Thyroid gland (tissue), 4 donors: Measurements from ENCODE around the gene ZNF570. TPM values are rescaled to one million over a fixed set of nuclear protein-coding genes. Genes with fewer than 3 reads are reported as not detected.

Source experiments
- DNase-seq, 2 donors: peaks; one replicate each; pipeline ENCODE4 v3.0.0-alpha.2; 2019
- H3K27ac ChIP-seq, 3 donors: fragments of 200-600 bp; sonication (generic); 1 replicate in 2 of 3; 2 replicates in 1 of 3; pipeline ENCODE4 v1.5.1; 2016 to 2019; ENCODE audit warnings: mild to moderate bottlenecking in 1 of 3, moderate library complexity in 1 of 3
- H3K27me3 ChIP-seq: fragments of 200-600 bp; sonication (generic); one replicate; pipeline ENCODE4 v1.5.1; 2019
- H3K36me3 ChIP-seq, 2 donors: fragments of 200-600 bp; sonication (generic); one replicate each; pipeline ENCODE4 v1.5.1; 2016 to 2019
- H3K4me1 ChIP-seq, 2 donors: fragments of 200-600 bp; sonication (generic); one replicate each; pipeline ENCODE4 v1.5.1; 2017 to 2019
- H3K4me3 ChIP-seq, 3 donors: fragments of 200-600 bp; sonication (generic); replicated peaks in 1 of 3; 1 replicate in 2 of 3; 2 replicates in 1 of 3; pipeline ENCODE4 v1.5.1; 2016; ENCODE audit warnings: mild to moderate bottlenecking in 1 of 3
- H3K9me3 ChIP-seq: fragments of 200-600 bp; sonication (generic); one replicate; pipeline ENCODE4 v1.5.1; 2017
- POLR2A ChIP-seq, 2 donors: fragments of 450-650 bp; IDR thresholded peaks; one replicate each; pipeline ENCODE4 v1.6.1; 2017; ENCODE audit warnings: antibody characterized with exemption in 2 of 2, mild to moderate bottlenecking in 2 of 2, moderate library complexity in 1 of 2
- WGBS, 2 donors: methylation state at CpG; one replicate each; pipeline ENCODE4 v1.1.5; 2017; 5-methylcytosine and 5-hydroxymethylcytosine counted together
- intact Hi-C: fragments of 100-400 bp; cut with DNase I; formaldehyde crosslinking; loops from one replicate; pipeline ENCODE4 v1.15.1; 2023
- total RNA-seq, 4 donors: library from RNA; depleted of rRNA; stranded (reverse); fragments of >200 nt; gene quantifications; one replicate each; pipeline ENCODE4 v1.2.3, GENCODE V29; 2016
- TF ChIP-seq, protein P1 (sequence below), 6 experiments: fragments of 200-600 bp in 3 of 6; fragments of 450-650 bp in 3 of 6; sonication (generic) in 3 of 6; IDR thresholded peaks; one replicate each; pipeline ENCODE4 v1.5.1; 2016 to 2019; ENCODE audit warnings: antibody characterized with exemption in 6 of 6, mild to moderate bottlenecking in 2 of 6, inconsistent platforms in 1 of 6, moderate library complexity in 1 of 6

Gene ZNF570
- 10 to 100 TPM in 2 of 4 donors, 1 to 10 TPM in 2; 8.8 to 19.6 (median 12.9) TPM for total RNA-seq

DNA sequence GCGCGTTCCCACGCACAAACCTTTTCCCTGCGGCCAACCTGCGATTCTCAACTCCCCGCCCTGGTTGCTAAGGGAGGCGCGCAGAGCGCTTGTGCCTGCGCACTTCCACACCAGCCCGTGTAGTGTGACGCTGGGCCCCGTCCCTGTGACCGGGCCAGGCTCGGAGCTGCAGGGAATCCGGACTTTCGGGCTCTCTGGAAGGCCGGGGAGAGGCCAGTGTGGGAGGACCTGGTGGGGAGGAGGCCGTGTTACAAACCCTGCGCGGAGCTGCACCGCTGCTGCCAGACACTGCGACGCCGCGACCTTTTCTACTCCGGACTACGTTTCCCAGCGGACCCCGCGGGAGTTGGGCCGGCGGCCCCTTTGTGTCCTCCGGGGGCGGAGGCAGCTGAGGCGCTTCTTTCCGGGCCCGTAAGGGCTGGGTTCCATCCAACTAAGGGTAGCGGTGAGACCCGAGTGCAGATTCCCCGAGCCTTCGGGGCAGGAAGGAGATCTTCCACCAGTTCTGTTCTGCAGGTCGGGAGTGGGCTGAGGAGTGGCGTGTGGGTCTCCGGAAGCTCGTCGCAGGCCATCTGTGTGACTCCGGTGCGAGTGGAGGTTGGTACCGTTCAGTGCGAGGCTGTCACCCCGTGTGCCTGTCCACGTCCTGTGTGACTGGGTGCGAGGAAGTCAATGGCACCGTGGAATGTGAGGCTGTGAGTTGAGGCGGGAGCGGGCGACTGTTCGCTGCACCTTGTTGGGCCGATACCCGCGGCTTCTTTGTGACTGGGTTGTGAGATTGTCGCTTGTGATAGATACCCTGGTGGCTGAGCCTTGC, at the start of gene ZNF570:
TSS of gene ZNF570 (plus strand) at position 396 of the 817 bp plus-strand sequence. CDS start 999 bp downstream, outside the sequence.
- peak in 1 of 2 donors; percentile 73 for TF ChIP-seq POLR2A (IDR thresholded peaks at IDR 0.05)
- TF ChIP-seq, protein P1, sequence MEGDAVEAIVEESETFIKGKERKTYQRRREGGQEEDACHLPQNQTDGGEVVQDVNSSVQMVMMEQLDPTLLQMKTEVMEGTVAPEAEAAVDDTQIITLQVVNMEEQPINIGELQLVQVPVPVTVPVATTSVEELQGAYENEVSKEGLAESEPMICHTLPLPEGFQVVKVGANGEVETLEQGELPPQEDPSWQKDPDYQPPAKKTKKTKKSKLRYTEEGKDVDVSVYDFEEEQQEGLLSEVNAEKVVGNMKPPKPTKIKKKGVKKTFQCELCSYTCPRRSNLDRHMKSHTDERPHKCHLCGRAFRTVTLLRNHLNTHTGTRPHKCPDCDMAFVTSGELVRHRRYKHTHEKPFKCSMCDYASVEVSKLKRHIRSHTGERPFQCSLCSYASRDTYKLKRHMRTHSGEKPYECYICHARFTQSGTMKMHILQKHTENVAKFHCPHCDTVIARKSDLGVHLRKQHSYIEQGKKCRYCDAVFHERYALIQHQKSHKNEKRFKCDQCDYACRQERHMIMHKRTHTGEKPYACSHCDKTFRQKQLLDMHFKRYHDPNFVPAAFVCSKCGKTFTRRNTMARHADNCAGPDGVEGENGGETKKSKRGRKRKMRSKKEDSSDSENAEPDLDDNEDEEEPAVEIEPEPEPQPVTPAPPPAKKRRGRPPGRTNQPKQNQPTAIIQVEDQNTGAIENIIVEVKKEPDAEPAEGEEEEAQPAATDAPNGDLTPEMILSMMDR (IDR thresholded peaks at IDR 0.05): no peak
- 0 to 2% methylated on average over 21 to 26 of the region's 63 CpGs for WGBS, 2 donors
- intact Hi-C loops: no loop called here

DNA sequence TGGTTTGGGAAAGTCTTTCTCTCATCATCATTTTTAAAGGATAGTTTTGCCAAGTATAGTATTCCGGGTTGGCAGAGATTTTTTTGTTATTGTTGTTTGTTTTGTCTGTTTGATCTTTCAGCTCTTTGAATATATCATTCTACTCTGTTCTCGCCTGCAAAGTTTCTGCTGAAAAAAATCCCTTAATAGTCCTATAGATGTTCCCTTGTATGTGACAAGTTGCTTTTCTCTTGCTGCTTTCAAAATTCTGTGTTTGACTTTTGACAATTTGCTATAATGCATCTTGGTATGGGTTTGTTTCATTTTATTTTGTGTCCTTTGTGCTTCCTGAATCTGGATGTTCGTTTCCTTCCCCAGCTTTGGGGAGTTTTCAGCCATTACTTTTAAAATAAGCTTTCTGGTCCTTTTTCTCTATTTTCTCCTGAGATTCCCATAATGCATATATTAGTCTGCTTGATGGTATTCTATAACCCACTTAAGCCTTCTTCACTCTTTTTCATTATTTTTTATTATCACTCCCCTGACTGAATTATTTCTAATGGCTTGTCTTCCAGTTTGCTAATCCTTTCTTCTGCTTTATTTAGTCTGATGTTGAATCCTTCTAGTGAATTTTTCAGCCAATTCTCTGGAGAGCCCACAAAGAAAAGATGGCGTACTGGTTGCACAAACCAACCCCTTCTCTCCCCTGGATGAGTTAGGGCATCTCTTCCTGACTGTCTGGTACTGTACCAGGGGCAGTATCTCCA, 16.5 kb upstream of the ZNF570 start:
- DNase-seq: no peak
- intact Hi-C loops: no loop called here

More for the DNA sequence above, at the start of gene ZNF570:
- peak; percentile 88 to 92 for DNase-seq
- peak within 1 kb of the TSS; percentile 53 to 92 (median 55) for H3K4me3 ChIP-seq
- H3K36me3 ChIP-seq: peaks cover 5 to 9% of the 10 kb centered on the region in 2 donors
- H3K4me1 ChIP-seq: peaks cover 3 to 16% of the 10 kb centered on the region in 2 donors
- H3K9me3 ChIP-seq: no peaks in the 10 kb centered on the region
- H3K27ac ChIP-seq: peak within 1 kb of the TSS; percentile 86 to 93 (median 90)
- no peaks in the 10 kb centered on the region for H3K27me3 ChIP-seq

DNA sequence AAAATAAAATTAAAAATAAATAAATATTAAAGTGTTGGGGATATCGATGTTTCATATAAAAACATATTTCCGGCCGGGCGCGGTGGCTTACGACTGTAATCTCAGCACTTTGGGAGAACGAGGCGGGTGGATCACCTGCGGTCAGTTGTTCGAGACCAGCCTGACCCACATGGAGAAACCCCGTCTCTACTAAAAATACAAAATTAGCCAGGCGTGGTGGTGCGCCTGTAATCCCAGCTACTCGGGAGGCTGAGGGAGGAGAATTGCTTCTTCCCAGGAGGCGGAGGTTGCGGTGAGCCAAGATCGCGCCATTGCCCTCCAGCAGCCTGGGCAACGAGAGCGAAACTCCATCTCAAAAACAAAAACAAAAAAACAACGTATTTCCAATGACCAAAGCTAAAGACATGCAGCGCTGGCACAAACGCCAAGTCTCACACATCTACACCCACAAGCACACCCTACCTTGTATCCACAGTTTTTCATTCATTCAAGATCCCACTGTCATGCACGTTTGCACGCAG, 2.8 kb upstream of the ZNF570 start:
- H3K9me3 ChIP-seq: no peaks in the 10 kb centered on the region

More for the DNA sequence above, 16.5 kb upstream of the ZNF570 start:
- H3K4me1 ChIP-seq: no peaks in the 10 kb centered on the region
- H3K27ac ChIP-seq: no peak overlapping the region
- 97 to 98% methylated on average over 4 of the region's 4 CpGs for WGBS, 2 donors
- H3K9me3 ChIP-seq: peaks cover 8% of the 10 kb centered on the region
- H3K27me3 ChIP-seq: no peaks in the 10 kb centered on the region
- H3K36me3 ChIP-seq: peaks cover 19 to 21% of the 10 kb centered on the region in 2 donors
- H3K4me3 ChIP-seq: no peak overlapping the region
- TF ChIP-seq POLR2A (IDR thresholded peaks at IDR 0.05): no peak
- TF ChIP-seq, protein P1 (IDR thresholded peaks at IDR 0.05): no peak

DNA sequence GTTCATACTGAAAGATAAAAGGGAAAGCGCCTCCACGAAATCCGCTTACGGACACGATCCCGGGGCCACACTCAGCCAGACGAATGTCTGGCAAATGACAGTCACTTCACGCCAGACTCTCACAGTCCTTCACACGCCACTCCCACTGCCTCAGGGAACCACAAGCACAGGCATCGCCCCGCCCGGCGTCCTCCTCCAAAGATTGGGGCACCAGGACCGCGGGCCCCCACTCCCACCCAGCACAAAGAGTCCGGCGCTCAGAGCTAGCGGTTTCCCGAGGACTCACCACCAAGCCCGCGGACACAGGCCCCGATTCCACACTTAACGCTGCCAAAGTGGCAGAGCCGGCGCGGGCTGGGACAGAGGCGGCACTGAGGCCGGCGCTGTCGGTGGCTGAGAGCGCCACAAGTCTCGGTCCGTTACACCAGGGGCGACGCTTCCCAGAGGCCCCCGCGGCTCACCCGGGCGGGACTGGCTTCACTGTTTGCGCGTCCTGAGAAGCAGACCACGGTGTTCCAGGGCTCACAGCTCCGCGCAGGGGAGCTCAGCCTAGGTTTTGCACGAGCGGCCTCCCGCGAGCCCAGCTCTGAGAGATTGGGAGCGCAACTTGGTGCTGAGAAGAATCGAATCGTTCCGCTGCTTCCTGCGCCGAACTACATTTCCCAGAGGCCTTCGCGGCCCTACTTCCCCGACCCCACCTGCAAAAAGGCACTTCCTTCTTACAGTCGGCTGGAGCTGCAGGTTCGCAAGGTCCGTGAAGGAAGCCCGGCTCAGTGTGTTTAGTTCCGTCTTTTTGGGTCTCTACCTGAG, 2.2 kb upstream of the ZNF570 start, which contains the start of gene ZNF569:
TSS of gene ZNF569 (minus strand) at position 647 of the 810 bp plus-strand sequence. CDS start 22,523 bp downstream, outside the sequence.
- H3K4me3 ChIP-seq: peak within 1 kb of the TSS; percentile 41 to 82 (median 58)
- 0% methylated on average over 21 to 45 of the region's 62 CpGs for WGBS, 2 donors
- intact Hi-C loops: no loop called here
- DNase-seq: peak; percentile 93
- H3K9me3 ChIP-seq: no peaks in the 10 kb centered on the region
- H3K27me3 ChIP-seq: no peaks in the 10 kb centered on the region
- peak within 1 kb of the TSS; percentile 60 to 90 (median 86) for H3K27ac ChIP-seq
- TF ChIP-seq POLR2A (IDR thresholded peaks at IDR 0.05): peak in 1 of 2 donors; percentile 52
- TF ChIP-seq, protein P1 (IDR thresholded peaks at IDR 0.05): peak in 1 of 6 experiments; percentile 1
- peaks cover 3 to 16% of the 10 kb centered on the region in 2 donors for H3K4me1 ChIP-seq
- H3K36me3 ChIP-seq: peaks cover 18 to 24% of the 10 kb centered on the region in 2 donors

More for the DNA sequence above, 2.8 kb upstream of the ZNF570 start:
- H3K27ac ChIP-seq: peak overlapping the region in 2 of 3 donors; percentile 63 to 88
- peaks cover 3 to 16% of the 10 kb centered on the region in 2 donors for H3K4me1 ChIP-seq
- WGBS, 2 donors: 29 to 34% methylated on average over 25 of the region's 25 CpGs
- DNase-seq: peak in 1 of 2 donors; percentile 2
- H3K4me3 ChIP-seq: peak overlapping the region; percentile 41 to 82 (median 58)
- no peaks in the 10 kb centered on the region for H3K27me3 ChIP-seq
- intact Hi-C loops: no loop called here
- TF ChIP-seq POLR2A (IDR thresholded peaks at IDR 0.05): no peak
- TF ChIP-seq, protein P1 (IDR thresholded peaks at IDR 0.05): no peak
- H3K36me3 ChIP-seq: peaks cover 23% of the 10 kb centered on the region in 2 donors
